ENCODE data around the gene AQR.
"Not testable (repeated sequence)": the region's sequence is repeated elsewhere in the genome, so short reads cannot be mapped to it uniquely, and the experiment has no call there.

Gene AQR

DNA sequence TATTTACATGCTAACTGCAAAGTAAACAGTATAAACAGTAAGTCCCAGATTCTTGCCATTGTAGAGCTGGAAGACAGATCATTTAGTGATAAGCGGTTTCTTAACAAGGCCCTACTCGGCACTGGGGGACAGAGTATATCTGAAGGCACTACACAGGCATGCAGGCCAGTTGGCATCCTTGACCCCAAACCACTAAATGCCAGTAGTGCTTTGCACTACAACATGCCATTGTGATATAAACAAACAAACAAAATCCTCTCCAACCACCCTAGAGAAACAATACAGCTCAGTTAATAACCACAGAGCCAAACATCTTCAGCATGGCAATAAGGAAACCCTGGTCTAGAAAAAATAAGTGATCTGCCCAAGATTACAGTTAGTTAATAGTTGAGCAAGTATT, 5.3 kb downstream of the AQR start:
- in situ Hi-C loops (cut with HindIII; ENCODE audit: low sequenced_read_pairs), result no loop called here

DNA sequence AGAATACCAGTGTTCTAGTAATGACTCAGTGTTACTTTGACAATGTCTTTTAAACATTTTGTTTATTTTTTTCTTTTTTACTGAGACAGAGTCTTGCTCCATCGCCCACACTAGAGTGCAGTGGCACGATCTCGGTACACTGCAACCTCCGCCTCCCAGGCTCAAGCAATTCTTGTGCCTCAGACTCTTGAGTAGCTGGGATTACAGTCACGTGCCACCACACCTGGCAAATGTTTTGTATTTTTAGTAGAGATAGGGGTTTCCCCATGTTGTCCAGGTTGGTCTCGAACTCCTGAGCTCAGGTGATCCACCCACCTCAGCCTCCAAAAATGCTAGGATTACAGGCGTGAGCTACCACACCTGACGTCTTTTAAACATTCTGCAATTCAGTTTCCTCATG, 15.7 kb downstream of the AQR start:
- in situ Hi-C loops (cut with HindIII; ENCODE audit: low sequenced_read_pairs), result no loop called here

DNA sequence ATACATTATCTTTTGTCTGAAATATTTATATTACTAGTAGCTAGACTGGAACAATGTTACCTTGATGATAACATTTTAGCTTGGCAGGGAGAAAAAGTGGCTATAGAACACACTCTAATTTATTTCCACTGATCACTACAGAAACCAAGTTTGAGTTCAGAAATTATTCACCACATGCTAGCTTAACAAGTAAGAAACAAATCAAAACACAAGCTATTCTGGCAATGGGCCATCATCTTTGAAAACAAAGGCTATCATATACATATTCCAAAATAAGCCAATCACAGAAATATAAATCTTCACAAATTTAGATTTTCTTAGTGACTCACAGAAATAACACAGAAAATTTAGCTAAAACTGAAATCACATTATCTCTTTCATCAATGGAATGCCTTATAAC, 17.1 kb downstream of the AQR start:
- in situ Hi-C loops (cut with HindIII; ENCODE audit: low sequenced_read_pairs), result no loop called here

DNA sequence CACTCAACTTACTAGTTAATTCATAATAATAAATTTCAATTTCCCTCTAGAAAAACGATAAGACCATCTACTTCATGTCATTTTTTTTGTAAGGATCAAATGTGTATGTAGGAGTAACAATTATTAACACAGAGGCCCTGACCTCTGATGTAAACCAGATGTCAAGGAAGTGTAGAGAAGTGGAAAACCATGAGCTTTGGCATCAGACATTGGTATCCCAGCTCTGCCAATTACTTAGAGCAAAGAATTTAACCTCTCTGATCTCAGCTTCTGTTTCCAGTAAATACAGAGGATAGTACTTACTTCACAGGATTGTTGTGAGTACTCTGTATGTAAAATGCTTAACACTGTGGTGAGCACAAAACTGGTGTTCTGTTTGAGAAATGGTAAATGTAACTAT, 17.5 kb downstream of the AQR start:
- in situ Hi-C loops (cut with HindIII; ENCODE audit: low sequenced_read_pairs), result no loop called here

DNA sequence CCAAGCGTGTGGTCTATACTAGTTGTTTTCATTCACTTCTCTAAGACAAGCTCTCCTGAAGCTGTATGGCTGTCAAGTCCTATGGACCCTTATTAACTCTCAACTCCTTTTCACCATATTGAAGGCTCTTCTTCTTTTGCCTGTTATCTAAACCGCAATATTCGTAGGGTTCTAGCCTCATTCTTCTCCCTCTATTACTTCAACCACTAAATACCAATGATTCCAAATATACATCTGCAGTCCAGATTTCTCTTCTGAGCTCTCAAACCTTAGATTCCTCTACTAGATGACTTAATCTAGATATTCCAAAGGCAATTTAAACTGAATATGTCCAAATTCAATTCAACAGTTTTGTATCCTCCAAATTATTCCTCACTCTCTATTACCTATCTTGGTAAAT, 24.6 kb downstream of the AQR start:
- in situ Hi-C loops (cut with HindIII; ENCODE audit: low sequenced_read_pairs), result no loop called here

DNA sequence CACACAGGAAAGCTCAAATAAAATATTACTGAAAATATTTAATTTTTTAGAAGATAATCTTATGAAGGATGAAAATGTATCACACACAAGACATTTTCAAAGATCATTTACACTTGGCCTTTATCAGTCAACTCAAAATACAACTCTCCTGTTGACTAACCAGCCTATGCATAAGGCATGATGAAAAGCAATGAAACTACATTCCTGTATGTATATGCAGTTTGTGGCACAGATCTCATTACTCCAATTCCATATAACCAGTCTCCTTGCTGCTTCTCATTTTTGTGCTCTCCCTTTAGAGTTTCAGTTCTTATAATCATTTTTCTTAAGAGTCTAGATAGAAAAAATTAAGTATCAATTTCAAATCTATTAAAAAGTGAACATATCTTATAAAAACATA, 25.8 kb downstream of the AQR start:
- in situ Hi-C loops (cut with HindIII; ENCODE audit: low sequenced_read_pairs), result no loop called here

DNA sequence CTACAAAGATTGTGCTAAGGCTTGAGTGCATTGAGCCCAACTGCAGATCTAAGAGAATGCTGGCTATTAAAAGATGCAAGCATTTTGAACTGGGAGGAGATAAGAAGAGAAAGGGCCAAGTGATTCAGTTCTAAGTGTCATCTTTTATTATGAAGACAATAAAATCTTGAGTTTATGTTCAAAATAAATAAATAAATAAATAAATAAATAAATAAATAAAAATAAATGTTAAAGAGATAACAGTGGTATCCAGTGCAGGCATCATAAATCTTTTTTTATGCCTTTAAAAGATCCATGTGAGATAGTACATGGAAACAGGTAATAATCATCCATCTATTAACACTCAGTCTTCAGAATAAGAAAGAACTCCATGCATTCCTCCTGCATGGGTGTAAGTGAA, 26.3 kb downstream of the AQR start:
- in situ Hi-C loops (cut with HindIII; ENCODE audit: low sequenced_read_pairs), result not testable (repeated sequence)

DNA sequence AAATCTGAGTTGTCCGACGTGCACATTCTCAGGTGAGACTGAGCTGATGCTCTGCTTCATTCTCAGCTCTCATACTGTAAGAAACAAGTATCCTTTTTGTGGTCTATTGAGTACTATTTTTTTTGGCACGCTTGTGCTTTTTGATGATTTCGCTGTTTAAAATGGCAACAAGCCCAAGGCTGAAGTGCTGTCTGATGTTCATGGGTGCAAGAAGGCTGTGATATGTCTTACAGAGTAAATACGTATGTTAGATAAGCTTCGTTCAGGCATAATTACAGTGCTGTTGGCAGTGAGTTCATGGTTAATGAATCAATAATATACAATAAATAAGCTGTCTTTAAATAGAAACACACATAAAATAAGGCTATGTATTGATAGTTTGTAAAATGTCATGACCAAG, 27.2 kb downstream of the AQR start:
- in situ Hi-C loops (cut with HindIII; ENCODE audit: low sequenced_read_pairs), result no loop called here

DNA sequence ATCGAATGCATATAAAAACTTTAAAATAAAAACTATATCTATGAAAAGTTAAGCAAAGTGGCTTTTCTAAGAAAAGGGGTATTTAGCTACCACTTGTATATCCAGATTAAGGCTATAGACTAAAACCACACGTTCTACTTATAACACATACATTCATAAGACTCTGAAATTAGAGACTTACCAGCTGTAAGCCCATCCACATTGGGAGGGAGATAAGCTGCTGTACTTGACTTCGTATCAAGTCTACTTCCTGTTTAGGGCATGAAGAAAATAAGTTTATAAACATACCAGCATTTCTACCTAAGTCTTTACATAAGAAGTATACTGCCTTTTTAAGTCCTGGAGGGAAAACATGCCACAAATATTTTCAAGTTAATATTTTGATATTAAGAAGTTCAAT, 27.7 kb downstream of the AQR start:
- in situ Hi-C loops (cut with HindIII; ENCODE audit: low sequenced_read_pairs), result no loop called here

DNA sequence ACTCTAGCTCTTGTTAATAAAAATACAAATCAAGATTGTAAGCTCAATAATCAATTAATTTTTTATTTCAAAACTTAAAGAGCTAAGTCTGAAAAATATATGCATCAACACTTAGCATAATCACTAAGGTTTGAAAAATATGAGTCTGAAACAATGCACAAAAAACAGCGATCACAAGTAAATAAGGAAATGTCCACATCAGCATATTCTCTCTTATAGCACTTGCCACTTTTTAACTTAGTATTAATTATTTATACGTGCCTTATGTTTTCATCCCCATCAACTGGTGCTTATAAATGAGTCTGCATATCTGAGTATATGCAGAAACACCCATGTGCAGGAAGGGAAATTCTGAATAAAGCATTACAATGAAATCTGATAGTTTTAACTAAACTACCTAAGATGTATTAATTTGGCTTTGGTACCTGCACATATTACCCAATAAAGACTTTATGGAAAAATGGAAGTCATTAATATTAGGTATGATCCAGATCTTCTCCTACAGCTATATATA, 28.3 kb downstream of the AQR start:
- in situ Hi-C loops (cut with HindIII; ENCODE audit: low sequenced_read_pairs), result no loop called here

DNA sequence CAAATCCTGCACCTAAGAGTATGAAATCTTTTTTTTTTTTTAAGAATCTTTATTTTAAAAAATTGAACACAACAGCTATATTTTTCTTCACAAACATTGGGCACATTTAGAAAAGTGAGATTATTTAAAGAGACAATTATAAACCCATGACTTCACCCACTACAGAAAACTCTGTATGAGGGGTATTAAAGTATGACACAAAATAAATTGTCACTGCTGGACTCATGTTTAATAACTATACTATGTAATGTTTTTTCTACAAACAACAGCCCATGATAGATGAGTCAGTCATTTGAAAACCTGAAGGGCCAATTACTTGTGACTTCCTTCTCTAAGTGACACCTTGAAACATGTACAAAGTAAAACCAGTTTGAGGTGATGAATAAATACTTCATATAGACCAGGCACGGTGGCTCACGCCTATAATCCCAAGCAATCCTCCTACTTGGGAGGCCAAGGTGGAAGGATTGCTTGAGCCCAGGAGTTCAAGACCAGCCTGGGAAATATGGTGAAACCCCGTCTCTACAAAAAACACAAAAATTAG, 36.0 kb downstream of the AQR start:
- in situ Hi-C loops (cut with HindIII; ENCODE audit: low sequenced_read_pairs), result no loop called here

DNA sequence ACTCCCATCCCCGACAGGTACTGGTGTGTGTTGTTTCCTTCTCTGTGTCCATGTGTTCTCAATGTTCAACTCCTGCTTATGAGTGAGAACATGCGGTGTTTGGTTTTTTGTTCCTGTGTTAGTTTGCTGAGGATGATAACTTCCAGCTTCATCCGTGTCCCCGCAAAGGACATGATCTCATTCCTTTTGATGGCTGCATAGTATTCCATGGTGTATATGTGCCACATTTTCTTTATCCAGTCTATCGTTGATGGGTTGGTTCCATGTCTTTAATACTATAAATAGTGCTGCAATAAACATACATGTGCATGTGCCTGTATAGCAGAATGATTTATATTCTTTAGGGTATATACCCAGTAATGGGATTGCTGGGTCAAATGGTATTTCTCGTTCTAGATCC, 41.2 kb downstream of the AQR start:
- in situ Hi-C loops (cut with HindIII; ENCODE audit: low sequenced_read_pairs), result not testable (repeated sequence)

DNA sequence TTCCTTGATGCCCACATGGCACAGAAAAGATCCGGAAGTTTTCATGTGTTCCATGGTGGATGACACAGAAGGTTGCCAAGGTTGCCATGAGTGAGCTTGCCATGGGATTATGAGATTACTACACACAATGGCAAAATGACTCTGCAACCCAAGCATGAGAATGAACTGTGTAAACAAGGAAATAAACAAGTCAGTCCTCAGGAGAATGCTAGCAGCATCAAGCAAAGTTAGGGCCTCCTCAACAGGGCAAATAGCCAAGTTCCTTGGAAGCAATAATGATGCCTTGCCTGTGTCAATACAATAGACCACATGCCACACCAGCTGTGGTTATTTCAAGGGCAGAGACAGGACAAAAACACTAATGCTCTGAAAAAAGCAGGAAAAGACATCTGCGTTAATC, 41.8 kb downstream of the AQR start:
- in situ Hi-C loops (cut with HindIII; ENCODE audit: low sequenced_read_pairs), result no loop called here

DNA sequence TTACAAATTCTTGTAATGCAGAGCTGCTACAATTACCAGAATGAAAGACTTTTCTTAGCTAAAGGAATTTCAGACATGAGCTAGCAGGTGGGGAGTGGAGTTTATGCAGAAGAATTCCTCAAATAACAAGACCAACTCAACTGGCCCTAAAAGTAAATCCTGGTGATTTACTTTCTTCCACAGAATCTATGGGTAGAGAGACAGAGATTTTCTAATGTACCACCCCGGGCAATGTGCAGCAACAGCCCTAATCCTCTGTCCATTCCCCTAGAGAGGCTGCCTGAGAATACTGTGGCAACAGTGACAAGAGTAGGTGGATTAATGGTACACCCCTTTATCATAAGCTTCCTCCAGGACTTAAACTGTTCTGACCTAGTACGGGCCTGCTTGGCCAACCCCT, 55.2 kb downstream of the AQR start:
- in situ Hi-C loops (cut with HindIII; ENCODE audit: low sequenced_read_pairs), result no loop called here

DNA sequence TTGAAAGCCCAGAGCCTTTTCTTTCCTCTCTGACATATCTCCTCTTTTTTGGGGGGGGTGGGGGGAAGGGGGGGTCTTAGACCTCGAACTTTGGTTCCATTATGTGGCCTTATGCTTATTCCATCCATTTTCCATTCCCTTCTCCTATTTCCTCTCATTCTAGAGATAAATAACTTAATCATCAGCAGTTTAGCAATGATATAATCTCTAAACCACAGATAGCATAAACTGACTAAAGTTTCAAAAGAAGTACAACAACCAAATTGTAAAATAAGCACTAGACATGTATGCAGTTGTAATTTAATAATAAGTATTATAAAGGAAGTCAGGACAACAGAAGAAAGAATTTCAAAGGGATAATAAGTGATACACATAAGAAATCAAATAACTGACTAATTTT, 64.5 kb downstream of the AQR start:
- in situ Hi-C loops (cut with HindIII; ENCODE audit: low sequenced_read_pairs), result no loop called here

DNA sequence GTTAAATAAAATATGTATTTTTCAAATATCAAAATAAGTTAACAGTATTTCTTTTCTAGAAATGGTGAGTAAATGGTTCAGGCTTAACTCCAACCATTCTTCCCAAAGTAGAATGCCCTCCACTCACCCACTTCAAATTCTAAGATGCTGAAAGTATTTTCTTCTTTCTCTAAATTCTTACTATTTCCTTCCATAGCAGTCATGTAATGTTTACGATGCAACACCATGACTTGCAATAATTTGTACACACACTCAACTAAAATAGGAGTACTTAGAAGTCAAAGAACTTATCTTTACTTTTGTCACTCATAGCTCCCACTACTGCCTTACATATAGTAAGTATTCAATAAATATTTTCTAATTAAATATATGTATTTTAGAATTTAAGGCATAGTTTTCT, 65.0 kb downstream of the AQR start:
- in situ Hi-C loops (cut with HindIII; ENCODE audit: low sequenced_read_pairs), result no loop called here

DNA sequence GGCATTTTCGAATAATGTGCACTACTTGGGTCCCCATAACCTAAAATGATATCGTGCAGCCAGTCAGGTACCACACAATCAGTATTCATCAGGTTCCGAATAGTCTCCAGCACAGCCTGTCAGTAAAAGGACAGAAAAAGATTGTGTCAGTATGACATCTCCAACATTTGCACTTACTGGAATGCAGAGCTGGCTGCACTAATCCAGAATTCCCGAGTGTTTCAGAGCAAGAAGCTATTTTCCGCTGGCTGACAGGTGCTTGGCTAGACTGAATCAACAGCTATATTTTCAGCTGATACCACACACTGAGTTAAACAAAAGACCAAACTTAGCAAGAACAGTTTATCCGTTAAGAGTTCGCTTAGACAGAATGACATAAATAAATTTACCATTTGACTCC, 68.8 kb downstream of the AQR start:
- in situ Hi-C loops (cut with HindIII; ENCODE audit: low sequenced_read_pairs), result no loop called here

DNA sequence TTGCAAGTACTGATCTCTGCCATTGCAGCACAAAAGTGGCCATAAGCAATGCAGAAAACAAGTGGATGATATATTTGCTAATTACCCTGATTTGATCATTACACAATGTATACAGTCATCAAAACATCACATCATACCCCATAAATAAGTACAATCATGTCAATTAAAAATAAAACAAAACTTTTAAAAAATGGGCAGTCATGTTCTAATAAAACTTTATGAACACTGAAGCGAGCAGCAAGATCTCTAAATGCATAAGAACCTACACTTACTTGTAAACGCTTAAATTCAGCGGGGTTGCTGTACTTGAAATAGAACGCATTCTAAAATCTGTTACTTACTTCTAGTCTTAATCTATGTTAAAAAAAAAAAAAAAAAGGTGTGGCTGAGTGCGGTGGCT, 73.4 kb downstream of the AQR start:
- in situ Hi-C loops (cut with HindIII; ENCODE audit: low sequenced_read_pairs), result no loop called here

DNA sequence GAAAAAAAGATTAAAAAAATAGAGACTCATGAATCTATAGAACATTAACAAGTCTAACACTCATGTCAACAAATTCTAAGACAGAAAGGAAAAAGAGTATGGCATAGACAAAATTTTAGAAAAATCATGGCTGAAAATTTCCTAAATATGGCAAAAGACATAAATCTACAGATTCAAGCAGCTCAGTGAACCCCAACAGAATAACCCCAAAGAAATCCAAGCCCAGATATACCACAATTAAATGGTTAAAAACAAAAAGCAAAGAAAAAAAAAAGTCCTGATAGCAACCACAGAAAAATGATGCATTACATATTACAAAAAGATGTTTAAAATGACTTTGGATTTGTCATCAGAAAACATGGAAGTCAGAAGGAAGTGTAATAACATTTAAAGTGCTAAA, 75.6 kb downstream of the AQR start:
- in situ Hi-C loops (cut with HindIII; ENCODE audit: low sequenced_read_pairs), result no loop called here

DNA sequence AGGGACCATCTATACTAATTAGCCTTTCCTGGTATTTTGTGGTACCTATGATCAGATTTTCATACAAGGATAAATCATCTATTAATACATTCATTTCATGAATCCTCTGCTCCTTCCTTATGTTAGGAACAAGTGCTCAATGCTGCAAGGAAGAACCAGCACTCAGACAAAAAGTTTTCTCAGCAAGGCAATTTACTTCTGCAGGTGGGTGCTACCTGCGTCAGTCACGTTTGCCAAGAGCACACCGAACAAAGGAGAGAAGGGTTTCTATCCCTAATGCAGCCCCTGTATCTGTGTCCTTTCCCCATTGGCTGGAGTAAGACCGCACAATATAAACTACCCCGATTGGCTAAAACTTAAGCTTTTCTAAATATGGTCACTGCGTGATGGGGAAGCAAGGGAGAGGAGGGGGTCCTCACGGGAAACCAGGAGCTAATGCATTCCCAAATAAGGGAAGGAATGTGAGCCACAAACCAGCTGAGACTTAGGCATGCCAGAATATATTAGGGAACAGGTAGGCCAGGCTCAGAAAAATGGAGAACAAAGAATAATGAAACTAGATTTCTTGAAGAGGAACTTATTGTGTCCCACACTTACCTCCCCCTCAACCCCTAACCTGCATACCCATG, 76.5 kb downstream of the AQR start:
- in situ Hi-C loops (cut with HindIII; ENCODE audit: low sequenced_read_pairs), result no loop called here

DNA sequence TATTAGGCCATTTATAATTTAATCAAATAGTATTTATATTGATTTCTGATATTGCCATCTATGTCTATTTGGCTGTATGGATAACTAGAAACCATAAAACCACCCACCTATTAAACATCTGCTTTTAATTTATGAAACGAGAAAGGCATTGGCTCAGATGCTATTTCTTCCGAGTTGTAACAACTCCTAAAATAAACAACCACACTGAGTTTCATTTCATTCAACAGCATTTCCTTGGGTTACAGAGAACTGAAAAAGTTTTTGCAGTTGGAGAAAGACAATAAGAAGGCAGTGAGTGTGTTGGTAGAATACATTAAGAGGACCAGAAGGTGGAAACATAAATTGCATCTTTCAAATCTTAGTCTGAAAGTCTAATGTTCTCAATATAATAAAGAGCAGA, 79.1 kb downstream of the AQR start:
- in situ Hi-C loops (cut with HindIII; ENCODE audit: low sequenced_read_pairs), result no loop called here

DNA sequence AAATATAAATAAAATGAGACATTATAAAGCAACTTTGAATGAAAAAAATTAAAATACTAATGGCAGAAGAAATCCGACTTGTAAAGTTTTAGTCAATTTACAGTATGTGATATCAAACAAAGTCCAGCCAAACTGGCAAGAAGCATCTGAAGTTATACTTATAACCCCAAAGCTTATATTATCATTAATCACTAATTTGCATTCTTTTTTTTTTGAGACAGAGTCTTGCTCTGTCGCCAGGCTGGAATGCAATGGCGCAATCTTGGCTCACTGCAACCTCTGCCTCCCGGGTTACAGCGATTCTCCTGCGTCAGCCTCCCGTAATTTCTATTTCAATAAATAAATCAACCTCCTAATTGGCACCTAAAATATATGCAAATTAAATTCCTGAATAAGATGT, 80.1 kb downstream of the AQR start:
- in situ Hi-C loops (cut with HindIII; ENCODE audit: low sequenced_read_pairs), result no loop called here

DNA sequence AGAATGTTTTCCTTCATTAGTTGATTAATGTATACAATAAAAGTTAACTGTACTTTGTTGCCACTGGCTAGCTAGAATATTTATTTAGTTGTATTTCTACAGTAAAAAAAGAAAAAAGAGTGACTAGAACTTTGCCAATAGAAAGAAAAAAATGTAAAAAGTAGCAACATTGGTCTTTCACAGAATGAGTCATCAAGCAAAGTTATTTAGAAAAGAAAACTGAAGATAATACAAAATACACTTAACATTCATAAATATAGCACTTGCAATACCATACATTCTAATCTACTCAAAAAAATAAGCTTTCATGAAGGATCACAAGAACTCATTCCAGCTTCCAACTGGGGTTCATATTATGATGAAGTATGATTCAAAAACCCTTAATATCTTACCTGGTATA, 83.4 kb downstream of the AQR start:
- in situ Hi-C loops (cut with HindIII; ENCODE audit: low sequenced_read_pairs), result no loop called here

Data from DLD1 (cell line).